NCI-H146 treated with DMSO at 0.1 percent for 48 hours (cell line): ENCODE measurements around the gene OR10H4.
"Not testable (repeated sequence)": the region's sequence is repeated elsewhere in the genome, so short reads cannot be mapped to it uniquely, and the experiment has no call there.

Source experiments
- DNase-seq: peaks from one replicate; lab custom pipeline; 2025; ENCODE audit not compliant: unreplicated experiment; lab: John Stamatoyannopoulos, UW

OR10H4 gene

GRCh38 chr19:15948223-15949058 is at the start of gene OR10H4:
Gene OR10H4 (plus strand): TSS chr19:15949008. CDS start chr19:15949008, 0 bp downstream.
- DNase-seq = no peak

GRCh38 chr19:15899561-15899960 is 49.2 kb upstream of the OR10H4 start:
- not testable (repeated sequence) for DNase-seq

GRCh38 chr19:15900032-15900431 is 48.8 kb upstream of the OR10H4 start:
- DNase-seq = not testable (repeated sequence)

- DNase-seq = no peak
Measured at GRCh38 chr19:15900504-15900903, 48.3 kb upstream of the OR10H4 start.

- no peak for DNase-seq
Measured at GRCh38 chr19:15902254-15902653, 46.6 kb upstream of the OR10H4 start.

- not testable (repeated sequence) for DNase-seq
Measured at GRCh38 chr19:15902898-15903297, 45.9 kb upstream of the OR10H4 start.

GRCh38 chr19:15905026-15905425 is 43.8 kb upstream of the OR10H4 start:
- DNase-seq = no peak

GRCh38 chr19:15911599-15912235 is 37.1 kb upstream of the OR10H4 start:
- no peak for DNase-seq

- DNase-seq = no peak
Measured at GRCh38 chr19:15913384-15913783, 35.4 kb upstream of the OR10H4 start.

- no peak for DNase-seq
Measured at GRCh38 chr19:15913830-15914229, 35.0 kb upstream of the OR10H4 start.

GRCh38 chr19:15915109-15915508 is 33.7 kb upstream of the OR10H4 start:
- no peak for DNase-seq

GRCh38 chr19:15919243-15919642 is 29.6 kb upstream of the OR10H4 start:
- no peak for DNase-seq

- no peak for DNase-seq
Measured at GRCh38 chr19:15922021-15922420, 26.8 kb upstream of the OR10H4 start.

GRCh38 chr19:15923702-15924101 is 25.1 kb upstream of the OR10H4 start:
- DNase-seq = no peak

GRCh38 chr19:15926484-15926883 is 22.3 kb upstream of the OR10H4 start:
- no peak for DNase-seq

- DNase-seq = no peak
Measured at GRCh38 chr19:15928321-15928720, 20.5 kb upstream of the OR10H4 start.

- not testable (repeated sequence) for DNase-seq
Measured at GRCh38 chr19:15933761-15934331, 15.0 kb upstream of the OR10H4 start.

- DNase-seq = no peak
Measured at GRCh38 chr19:15934332-15935078, 14.3 kb upstream of the OR10H4 start, which contains the start of gene CYP4F11. Gene CYP4F11 (minus strand): TSS chr19:15934529. CDS start chr19:15934408, 121 bp downstream.

- DNase-seq = no peak
Measured at GRCh38 chr19:15935167-15935702, 13.6 kb upstream of the OR10H4 start.

- DNase-seq = no peak
Measured at GRCh38 chr19:15936173-15936572, 12.6 kb upstream of the OR10H4 start.

- DNase-seq = no peak
Measured at GRCh38 chr19:15936950-15937349, 11.9 kb upstream of the OR10H4 start.
